RPMI7951 (cell line): ENCODE data around the gene CTNNBL1. TPM values are rescaled to one million over a fixed set of nuclear protein-coding genes. Genes with fewer than 3 reads are reported as not detected.
"Not testable (repeated sequence)": the region's sequence is repeated elsewhere in the genome, so short reads cannot be mapped to it uniquely, and the experiment has no call there.

Experiments used
- DNase-seq: peaks from one replicate; pipeline ENCODE4 v3.0.0-alpha.2; 2012; ENCODE audit warnings: low read depth
- total RNA-seq: library from RNA; depleted of rRNA; stranded (reverse); fragments of >200 nt; shearing (Covaris generic); gene quantifications from 2 replicates; pipeline ENCODE4 v1.2.3, GENCODE V29; 2014

Gene CTNNBL1
- total RNA-seq, 1 experiment from 2014 or later = 57.9 TPM

- DNase-seq = no peak
These were observed 12.5 kb downstream of the CTNNBL1 start for GRCh38 chr20:37706298-37706697.

GRCh38 chr20:37711001-37711400 lies 17.2 kb downstream of the CTNNBL1 start:
- DNase-seq = no peak

DNA sequence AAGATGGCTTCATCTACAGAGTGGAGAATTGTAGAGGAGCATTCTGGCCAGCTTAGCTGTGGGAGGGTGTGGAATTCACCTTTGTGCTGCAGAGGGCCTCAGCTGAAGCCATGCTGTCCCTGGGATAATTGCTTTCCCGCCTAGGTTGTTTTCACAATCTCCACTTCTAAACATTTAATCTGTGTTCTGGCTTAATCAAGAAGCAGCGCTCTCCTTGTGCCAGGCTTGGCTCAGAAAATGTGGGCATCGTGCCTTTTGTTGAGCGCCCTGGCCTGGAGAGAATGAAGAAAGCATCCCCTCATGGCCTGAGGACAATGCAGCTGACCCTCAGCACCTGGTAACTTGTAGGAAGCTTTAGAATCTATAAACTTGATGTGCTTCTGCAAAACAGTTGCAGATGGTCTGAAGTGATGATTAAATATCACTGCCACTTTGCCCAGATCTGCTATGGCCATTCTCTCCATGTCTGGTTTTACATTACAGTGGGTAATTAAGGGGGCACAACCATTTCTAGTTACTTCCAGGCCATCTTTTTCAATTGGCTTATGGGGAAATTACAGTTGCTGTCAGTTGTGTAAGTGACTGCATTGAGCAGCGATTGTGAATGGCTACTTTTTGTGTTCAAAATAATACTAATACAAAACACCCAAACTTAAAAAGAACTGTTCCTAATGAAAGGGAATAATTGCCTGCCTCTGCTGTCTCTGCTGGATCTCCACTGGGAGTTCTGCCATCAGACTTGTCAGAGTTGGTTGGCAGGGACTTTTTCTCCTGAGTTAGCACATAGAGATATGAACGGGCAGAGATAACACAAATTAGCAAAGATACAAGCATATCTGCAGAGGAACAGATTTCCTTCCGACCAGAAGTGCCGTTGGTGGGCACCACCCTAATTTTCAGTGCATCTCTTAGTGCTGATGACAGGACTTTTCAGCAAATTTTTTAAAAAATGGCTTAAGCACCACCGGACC lies 18.4 kb downstream of the CTNNBL1 start:
- DNase-seq = no peak

DNA sequence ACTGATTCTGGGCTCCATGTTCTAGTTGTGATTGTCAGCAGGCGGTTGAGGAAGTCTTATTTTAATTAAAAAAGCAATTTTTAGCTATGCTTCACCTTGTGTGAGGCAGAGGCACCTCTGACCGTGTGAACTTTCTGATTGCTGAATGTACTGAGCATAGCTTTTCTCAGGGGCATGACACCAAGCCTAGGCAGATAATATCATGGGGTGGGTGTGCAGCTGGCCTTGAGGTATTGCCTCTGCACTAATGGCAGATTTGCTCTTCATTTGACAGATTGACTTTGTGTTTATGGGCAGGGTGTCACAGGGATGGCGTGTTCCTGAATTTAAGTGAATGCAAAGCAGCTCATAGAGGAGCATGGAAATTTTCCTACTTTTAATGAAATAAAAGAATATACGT lies 19.6 kb downstream of the CTNNBL1 start:
- DNase-seq = no peak

DNA sequence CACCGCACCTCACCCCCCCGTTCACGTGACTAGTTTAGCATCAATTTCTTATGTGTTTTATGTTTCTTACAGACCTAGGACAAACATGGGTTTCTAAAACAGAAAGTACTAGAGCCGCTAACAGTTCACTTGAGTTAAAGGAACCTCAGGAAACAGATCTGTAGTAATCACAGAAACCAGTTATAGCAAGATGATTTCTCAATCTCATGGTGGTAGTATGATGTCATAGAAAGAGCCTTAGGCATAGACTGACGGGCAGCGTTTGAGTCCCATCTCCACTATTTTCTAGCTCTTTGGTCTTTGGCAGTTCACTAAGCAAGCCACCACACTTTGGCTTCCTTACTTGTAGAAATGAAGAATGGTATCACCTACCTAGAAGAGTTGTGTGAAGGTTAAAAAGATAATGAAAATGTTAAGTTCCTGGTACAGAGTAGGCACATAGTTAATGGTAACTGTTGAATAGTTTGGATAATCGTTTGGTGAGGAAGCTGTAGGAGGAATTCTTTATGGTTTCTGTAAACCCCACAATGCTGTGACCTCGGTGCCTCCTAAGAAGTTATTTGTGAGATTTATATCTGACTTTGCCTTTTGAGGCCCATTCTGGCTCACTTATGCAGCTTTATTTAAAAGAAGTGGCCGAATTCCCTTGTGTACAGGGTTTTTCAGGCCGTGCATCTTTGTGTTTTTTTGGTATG lies 21.3 kb downstream of the CTNNBL1 start:
- DNase-seq = peak; percentile 87

DNA sequence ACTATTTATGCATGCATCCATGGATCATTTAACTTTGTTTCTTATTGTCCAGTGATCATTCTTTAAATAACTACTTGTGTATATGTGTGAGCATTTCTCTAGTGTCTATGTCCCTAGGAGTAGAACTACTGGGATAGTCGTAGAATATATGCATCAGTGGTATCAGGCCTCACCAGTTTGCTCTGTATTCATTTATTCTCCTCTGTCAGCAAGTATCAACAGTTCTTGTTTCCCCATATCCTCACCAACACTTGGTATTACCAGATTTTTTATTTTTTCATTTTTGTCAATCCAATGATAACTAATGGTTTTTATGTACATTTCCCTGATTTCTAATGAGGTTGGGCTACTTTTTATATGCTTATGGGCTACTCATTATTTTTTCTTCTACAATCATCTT lies 27.9 kb downstream of the CTNNBL1 start:
- DNase-seq = no peak

DNA sequence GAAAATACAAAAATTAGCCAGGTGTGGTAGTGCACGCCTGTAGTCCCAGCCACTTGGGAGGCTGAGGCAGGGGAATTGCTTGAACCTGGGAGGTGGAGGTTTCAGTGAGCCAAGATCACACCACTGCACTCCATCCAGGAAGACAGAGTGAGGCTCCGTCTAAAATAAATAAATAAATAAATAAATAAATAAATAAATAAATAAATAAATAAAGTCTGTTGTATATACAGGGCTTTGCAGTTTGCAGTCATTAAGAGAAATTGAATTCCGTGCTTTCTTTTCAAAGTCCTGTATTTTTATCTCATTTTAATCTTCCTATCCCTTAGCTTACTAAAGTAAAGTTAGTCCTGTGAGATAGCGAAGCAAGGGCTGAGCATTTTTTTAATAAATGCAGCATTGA lies 28.5 kb downstream of the CTNNBL1 start:
- not testable (repeated sequence) for DNase-seq

GRCh38 chr20:37723668-37724067 lies 29.8 kb downstream of the CTNNBL1 start:
- no peak for DNase-seq

- DNase-seq = no peak
These were observed 31.3 kb downstream of the CTNNBL1 start for GRCh38 chr20:37725165-37725564.

DNA sequence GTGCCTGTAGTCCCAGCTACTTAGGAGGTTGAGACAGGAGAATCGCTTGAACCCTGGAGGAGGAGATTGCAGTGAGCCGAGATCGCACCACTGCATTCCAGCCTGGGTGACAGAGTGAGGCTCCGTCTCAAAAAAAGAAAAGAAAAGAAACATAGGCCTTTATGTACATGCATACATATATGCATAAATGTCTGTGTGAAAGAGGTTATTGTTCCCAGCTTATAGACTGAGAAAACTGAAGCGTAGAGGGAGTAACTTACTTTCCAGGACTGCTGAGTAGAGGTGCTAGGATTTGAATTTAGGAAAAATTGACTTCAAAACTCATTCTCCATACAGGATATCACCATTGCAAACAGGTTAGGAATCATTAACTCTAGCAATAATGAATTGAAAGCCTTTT lies 32.0 kb downstream of the CTNNBL1 start:
- no peak for DNase-seq

- DNase-seq = no peak
These were observed 32.5 kb downstream of the CTNNBL1 start for GRCh38 chr20:37726321-37726720.

- DNase-seq = no peak
These were observed 33.4 kb downstream of the CTNNBL1 start for GRCh38 chr20:37726971-37727956.

DNA sequence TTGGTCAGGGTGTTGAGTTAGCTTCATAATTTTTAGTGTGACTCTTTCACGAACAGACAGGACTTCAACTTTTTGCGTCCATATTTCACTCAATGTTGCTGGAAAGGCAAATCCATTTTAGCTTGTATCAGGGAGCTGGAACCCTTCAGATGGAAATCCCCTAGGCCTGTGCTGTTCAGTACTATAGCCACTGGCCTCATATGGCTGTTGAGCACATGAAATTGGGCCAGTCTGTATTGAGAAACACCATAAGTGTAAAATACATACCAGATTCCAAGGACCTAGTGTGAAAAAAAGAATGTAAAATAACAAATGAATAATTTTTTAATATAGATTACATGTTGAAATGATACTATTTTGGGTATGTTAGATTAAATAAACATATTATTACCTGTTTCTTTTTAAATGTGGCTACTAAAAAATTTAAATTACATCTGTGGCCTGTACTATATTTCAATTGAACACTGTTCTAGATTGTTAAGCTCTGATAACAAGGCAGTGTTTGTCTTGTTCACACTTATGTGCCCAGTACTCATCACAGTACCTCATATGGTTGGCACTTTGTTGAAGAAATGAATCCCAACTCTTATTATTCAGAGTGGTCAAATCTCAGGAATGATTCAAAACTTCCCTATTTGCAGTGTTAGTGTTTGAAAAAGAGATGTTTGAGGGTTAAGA lies 34.3 kb downstream of the CTNNBL1 start:
- DNase-seq = no peak

- DNase-seq = no peak
These were observed 34.8 kb downstream of the CTNNBL1 start for GRCh38 chr20:37728635-37728983.

- DNase-seq = no peak
These were observed 35.6 kb downstream of the CTNNBL1 start for GRCh38 chr20:37729452-37729851.

- DNase-seq = no peak
These were observed 36.1 kb downstream of the CTNNBL1 start for GRCh38 chr20:37729909-37730308.

DNA sequence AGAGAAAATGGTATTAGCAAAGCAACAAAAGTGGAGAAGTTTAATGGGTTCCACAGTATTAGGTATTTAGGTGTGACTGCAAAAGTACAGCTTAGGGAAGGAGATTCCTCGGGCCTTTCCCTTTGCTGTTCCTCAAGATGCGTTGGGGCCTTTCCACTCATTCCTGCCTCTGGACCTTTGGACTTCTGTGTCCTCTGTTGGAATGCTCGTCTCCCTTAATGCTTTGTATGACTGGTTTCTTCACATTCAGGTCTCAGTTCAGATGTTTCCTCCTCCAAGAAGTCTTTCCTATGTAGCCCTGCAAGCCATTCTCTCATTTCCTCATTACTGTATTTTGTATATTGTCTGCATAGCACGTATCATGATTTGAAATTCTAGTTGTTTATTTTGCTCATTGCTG lies 39.6 kb downstream of the CTNNBL1 start:
- no peak for DNase-seq

GRCh38 chr20:37734228-37734985 lies 40.6 kb downstream of the CTNNBL1 start:
- DNase-seq = peak; percentile 53

DNA sequence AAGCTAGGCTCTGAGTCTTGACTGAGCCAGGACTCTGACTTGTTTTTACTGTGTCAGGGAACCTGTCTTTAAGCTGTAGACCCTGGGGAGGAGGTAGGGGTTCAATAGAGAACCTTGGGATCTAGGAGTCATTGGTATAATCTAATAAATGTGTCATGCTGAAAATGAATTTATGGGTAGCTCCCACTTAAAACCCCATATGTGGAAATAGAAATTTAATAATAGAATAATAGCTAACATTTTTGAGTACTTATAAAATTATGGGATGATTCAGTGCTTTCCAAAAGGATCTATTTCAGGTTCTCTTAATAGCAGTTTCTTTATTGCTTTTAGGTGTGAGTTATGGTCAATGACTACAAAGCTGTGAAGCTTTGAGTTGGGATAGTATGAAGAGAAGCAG lies 41.7 kb downstream of the CTNNBL1 start:
- DNase-seq = no peak

GRCh38 chr20:37736132-37736531 lies 42.3 kb downstream of the CTNNBL1 start:
- no peak for DNase-seq
